Stimulated activated naive CD8-positive, alpha-beta T cell treated with anti-CD3 and anti-CD28 coated beads, Interleukin-15, amount 100 ng/mL, for 72 hours (primary cell): ENCODE measurements around the gene SYNE3.

Experiments
- ATAC-seq: fragments of 150-1000 bp; cut with Tn5 transposase; 2 replicates; pipeline ENCODE4 v1.10.0; 2021; ENCODE audit warnings: mild to moderate bottlenecking, moderate library complexity
- DNase-seq, 2 donors: peaks; one replicate each; pipeline ENCODE4 v3.0.0; 2021 to 2022
- H3K27ac Mint-ChIP-seq, 2 donors: one replicate each; pipeline ENCODE4 v1.8.0; 2022; ENCODE audit warnings: mild to moderate bottlenecking in 2 of 2, mixed read lengths in 2 of 2, moderate library complexity in 2 of 2
- H3K27me3 Mint-ChIP-seq: one replicate; pipeline ENCODE4 v1.8.0; 2022; ENCODE audit warnings: mixed read lengths
- H3K4me1 Mint-ChIP-seq: one replicate; pipeline ENCODE4 v1.8.0; 2022; ENCODE audit warnings: mild to moderate bottlenecking, mixed read lengths
- H3K4me3 Mint-ChIP-seq, 2 donors: one replicate each; pipeline ENCODE4 v1.8.0; 2022; ENCODE audit warnings: mild to moderate bottlenecking in 2 of 2, mixed read lengths in 2 of 2, moderate library complexity in 1 of 2
- H3K9me3 Mint-ChIP-seq, 2 donors: one replicate each; pipeline ENCODE4 v1.8.0; 2022; ENCODE audit warnings: mixed read lengths in 2 of 2

The SYNE3 gene

GRCh38 chr14:95504135-95505029, 12.1 kb downstream of the SYNE3 start:
- DNase-seq (peak in 1 of 2 donors; percentile 64), ATAC-seq (peak; percentile 95)
- Mint-ChIP-seq H3K4me3 (peak overlapping the region; percentile 83 to 85), H3K27me3 (no peaks in the 10 kb centered on the region), H3K9me3 (no peaks in the 10 kb centered on the region), H3K4me1 (peaks cover 90% of the 10 kb centered on the region), H3K27ac (peak overlapping the region; percentile 80 to 96)

GRCh38 chr14:95503365-95504134, 12.9 kb downstream of the SYNE3 start:
- Mint-ChIP-seq H3K9me3 (no peaks in the 10 kb centered on the region), H3K4me3 (no peak overlapping the region), H3K4me1 (peaks cover 90% of the 10 kb centered on the region), H3K27me3 (no peaks in the 10 kb centered on the region), H3K27ac (no peak overlapping the region)
- DNase-seq (no peak), ATAC-seq (no peak)

GRCh38 chr14:95502381-95502950, 14.0 kb downstream of the SYNE3 start:
- H3K9me3 Mint-ChIP-seq: no peaks in the 10 kb centered on the region
- peaks cover 86% of the 10 kb centered on the region for H3K4me1 Mint-ChIP-seq
- ATAC-seq (no peak), DNase-seq (no peak)
- H3K27ac Mint-ChIP-seq: peak overlapping the region in 1 of 2 donors; percentile 97
- no peaks in the 10 kb centered on the region for H3K27me3 Mint-ChIP-seq
- H3K4me3 Mint-ChIP-seq: no peak overlapping the region

GRCh38 chr14:95500772-95501401, 15.6 kb downstream of the SYNE3 start:
- H3K27me3 Mint-ChIP-seq: no peaks in the 10 kb centered on the region
- H3K4me3 Mint-ChIP-seq: no peak overlapping the region
- peaks cover 86% of the 10 kb centered on the region for H3K4me1 Mint-ChIP-seq
- ATAC-seq (no peak), DNase-seq (no peak)
- H3K27ac Mint-ChIP-seq: peak overlapping the region in 1 of 2 donors; percentile 78
- no peaks in the 10 kb centered on the region for H3K9me3 Mint-ChIP-seq

GRCh38 chr14:95500201-95500681, 16.2 kb downstream of the SYNE3 start:
- H3K4me3 Mint-ChIP-seq: peak overlapping the region in 1 of 2 donors; percentile 4
- H3K27me3 Mint-ChIP-seq: no peaks in the 10 kb centered on the region
- peak overlapping the region in 1 of 2 donors; percentile 76 for H3K27ac Mint-ChIP-seq
- DNase-seq (no peak), ATAC-seq (no peak)
- no peaks in the 10 kb centered on the region for H3K9me3 Mint-ChIP-seq
- peaks cover 86% of the 10 kb centered on the region for H3K4me1 Mint-ChIP-seq

- H3K9me3 Mint-ChIP-seq: no peaks in the 10 kb centered on the region
- peaks cover 86% of the 10 kb centered on the region for H3K4me1 Mint-ChIP-seq
- no peak for DNase-seq
- H3K27me3 Mint-ChIP-seq: no peaks in the 10 kb centered on the region
- no peak for ATAC-seq
- peak overlapping the region in 1 of 2 donors; percentile 89 for H3K27ac Mint-ChIP-seq
- peak overlapping the region in 1 of 2 donors; percentile 4 for H3K4me3 Mint-ChIP-seq
These were observed 17.1 kb downstream of the SYNE3 start for GRCh38 chr14:95499354-95499750.

GRCh38 chr14:95498622-95499353, 17.7 kb downstream of the SYNE3 start:
- Mint-ChIP-seq H3K4me1 (peaks cover 86% of the 10 kb centered on the region), H3K27ac (peak overlapping the region in 1 of 2 donors; percentile 89), H3K4me3 (no peak overlapping the region), H3K27me3 (no peaks in the 10 kb centered on the region), H3K9me3 (no peaks in the 10 kb centered on the region)
- ATAC-seq (no peak), DNase-seq (no peak)

- H3K27me3 Mint-ChIP-seq: no peaks in the 10 kb centered on the region
- ATAC-seq (no peak), DNase-seq (no peak)
- H3K9me3 Mint-ChIP-seq: no peaks in the 10 kb centered on the region
- H3K27ac Mint-ChIP-seq: no peak overlapping the region
- H3K4me3 Mint-ChIP-seq: no peak overlapping the region
- H3K4me1 Mint-ChIP-seq: peaks cover 82% of the 10 kb centered on the region
These were observed 18.9 kb downstream of the SYNE3 start for GRCh38 chr14:95497561-95498011.

GRCh38 chr14:95496690-95497259, 19.7 kb downstream of the SYNE3 start:
- no peak for ATAC-seq
- no peaks in the 10 kb centered on the region for H3K27me3 Mint-ChIP-seq
- H3K4me3 Mint-ChIP-seq: peak overlapping the region; percentile 26 to 40
- no peaks in the 10 kb centered on the region for H3K9me3 Mint-ChIP-seq
- no peak for DNase-seq
- peak overlapping the region; percentile 27 to 74 for H3K27ac Mint-ChIP-seq
- peaks cover 80% of the 10 kb centered on the region for H3K4me1 Mint-ChIP-seq

- no peak for DNase-seq
- H3K4me1 Mint-ChIP-seq: peaks cover 79% of the 10 kb centered on the region
These were observed 20.3 kb downstream of the SYNE3 start for GRCh38 chr14:95496111-95496681.

GRCh38 chr14:95495538-95496025, 20.9 kb downstream of the SYNE3 start:
- Mint-ChIP-seq H3K27me3 (no peaks in the 10 kb centered on the region), H3K4me3 (peak overlapping the region in 1 of 2 donors; percentile 16), H3K4me1 (peaks cover 76% of the 10 kb centered on the region), H3K9me3 (no peaks in the 10 kb centered on the region), H3K27ac (peak overlapping the region in 1 of 2 donors; percentile 2)
- DNase-seq (no peak), ATAC-seq (peak; percentile 76)

More at GRCh38 chr14:95496111-95496681, 20.3 kb downstream of the SYNE3 start:
- H3K27ac Mint-ChIP-seq: peak overlapping the region; percentile 27 to 74
- peak overlapping the region in 1 of 2 donors; percentile 26 for H3K4me3 Mint-ChIP-seq
- H3K9me3 Mint-ChIP-seq: no peaks in the 10 kb centered on the region
- peak; percentile 80 for ATAC-seq
- H3K27me3 Mint-ChIP-seq: no peaks in the 10 kb centered on the region

GRCh38 chr14:95495076-95495475, 21.4 kb downstream of the SYNE3 start:
- Mint-ChIP-seq H3K9me3 (no peaks in the 10 kb centered on the region), H3K27ac (peak overlapping the region; percentile 2 to 7), H3K4me1 (peaks cover 71% of the 10 kb centered on the region), H3K27me3 (no peaks in the 10 kb centered on the region), H3K4me3 (peak overlapping the region in 1 of 2 donors; percentile 16)
- ATAC-seq: no peak
- DNase-seq: no peak

GRCh38 chr14:95494456-95494855, 22.0 kb downstream of the SYNE3 start:
- Mint-ChIP-seq H3K4me3 (no peak overlapping the region), H3K4me1 (peaks cover 65% of the 10 kb centered on the region), H3K27ac (no peak overlapping the region), H3K9me3 (no peaks in the 10 kb centered on the region), H3K27me3 (no peaks in the 10 kb centered on the region)
- no peak for DNase-seq
- ATAC-seq: no peak

GRCh38 chr14:95493976-95494375, 22.5 kb downstream of the SYNE3 start:
- no peaks in the 10 kb centered on the region for H3K27me3 Mint-ChIP-seq
- H3K27ac Mint-ChIP-seq: peak overlapping the region in 1 of 2 donors; percentile 24
- no peak overlapping the region for H3K4me3 Mint-ChIP-seq
- H3K9me3 Mint-ChIP-seq: no peaks in the 10 kb centered on the region
- DNase-seq (no peak), ATAC-seq (no peak)
- peaks cover 62% of the 10 kb centered on the region for H3K4me1 Mint-ChIP-seq
